HepG2 (cell line): ENCODE results near the gene ST6GALNAC3. TPM values are rescaled to one million over a fixed set of nuclear protein-coding genes. Genes with fewer than 3 reads are reported as not detected.

Experiments
- ATAC-seq: fragments of 200-7000 bp; cut with Tn5 transposase; 3 replicates; pipeline ENCODE4 v1.9.1; 2020; ENCODE audit warnings: mild to moderate bottlenecking, moderate library complexity
- BruUV-seq: library from RNA; stranded (reverse); fragments of 400-500 nt; replicated peaks from 2 replicates; lab custom pipeline; 2021; lab: Mats Ljungman, UMichigan
- CTCF ChIA-PET: fragments of 300-600 bp; formaldehyde crosslinking; extraction: SDS; loops from one replicate; lab custom pipeline; 2021; ENCODE audit warnings: low total read pairs, inconsistent platforms, low intra/inter-chr PET ratio; lab: Yijun Ruan, JAX
- POLR2A ChIA-PET: fragments of 350-600 bp; sonication (Branson Sonifier 250); formaldehyde crosslinking; loops from one replicate; lab custom pipeline; 2020; ENCODE audit warnings: antibody characterized with exemption, inconsistent platforms; lab: Yijun Ruan, JAX
- DNase-seq: peaks from one replicate; pipeline ENCODE4 v3.0.0-alpha.2; 2015; ENCODE audit warnings: low spot score
- FAIRE-seq: peaks from 3 replicates; lab custom pipeline; 2011; peaks lifted over from hg19 to GRCh38; lab: Jason Lieb, UNC
- H2AFZ ChIP-seq: one replicate; pipeline ENCODE4 v1.6.1; 2011; ENCODE audit warnings: low read length, inconsistent platforms
- H3K27ac ChIP-seq: fragments of 300-600 bp; 3 replicates; pipeline ENCODE4 v1.8.0; 2011; ENCODE audit warnings: mixed run types, mild to moderate bottlenecking, mixed read lengths, low read length, inconsistent platforms; ENCODE audit not compliant: insufficient read depth; ENCODE audit errors: extremely low read length
- H3K27me3 ChIP-seq, 2 experiments: fragments of 200-600 bp in 1 of 2; 2 replicates in 1 of 2; 3 replicates in 1 of 2; pipeline versions ENCODE4 v1.6.0 to v1.8.0; 2011; ENCODE audit warnings: low read length in 2 of 2, mild to moderate bottlenecking in 2 of 2, moderate library complexity in 2 of 2, inconsistent platforms in 1 of 2; ENCODE audit not compliant: insufficient read depth in 2 of 2, control insufficient read depth in 1 of 2
- H3K36me3 ChIP-seq, 2 experiments: fragments of 200-600 bp in 1 of 2; replicated peaks in 1 of 2; 2 replicates in 1 of 2; 3 replicates in 1 of 2; pipeline versions ENCODE4 v1.5.1 to v1.8.0; 2011; ENCODE audit warnings: low read length in 2 of 2, inconsistent platforms in 1 of 2; ENCODE audit not compliant: insufficient read depth in 2 of 2, control insufficient read depth in 1 of 2
- H3K4me1 ChIP-seq: 2 replicates; pipeline ENCODE4 v1.5.1; 2012; ENCODE audit warnings: low read length, inconsistent platforms; ENCODE audit not compliant: insufficient read depth
- H3K4me2 ChIP-seq: 2 replicates; pipeline ENCODE4 v1.6.0; 2011; ENCODE audit warnings: low read depth, low read length, inconsistent platforms
- H3K4me3 ChIP-seq, 3 experiments: fragments of 200-600 bp in 1 of 3; sonication (generic), shearing (Covaris generic) in 1 of 3; replicated peaks in 1 of 3; 2 replicates each; pipeline ENCODE4 v1.5.1; 2011 to 2016; ENCODE audit warnings: low read length in 3 of 3, inconsistent platforms in 2 of 3, low read depth in 2 of 3, mild to moderate bottlenecking in 2 of 3, control low read depth in 1 of 3, mixed read lengths in 1 of 3; ENCODE audit not compliant: insufficient read depth in 1 of 3
- H3K79me2 ChIP-seq: one replicate; pipeline ENCODE4 v1.6.1; 2011; ENCODE audit warnings: low read length, inconsistent platforms; ENCODE audit not compliant: insufficient read depth
- H3K9ac ChIP-seq: 2 replicates; pipeline ENCODE4 v1.6.0; 2011; ENCODE audit warnings: mild to moderate bottlenecking, low read depth, low read length, inconsistent platforms; ENCODE audit not compliant: insufficient read depth
- H3K9me3 ChIP-seq: 2 replicates; pipeline ENCODE4 v1.5.1; 2012; ENCODE audit warnings: mild to moderate bottlenecking, low read length
- H4K20me1 ChIP-seq: 2 replicates; pipeline ENCODE4 v1.6.0; 2011; ENCODE audit warnings: inconsistent platforms, mild to moderate bottlenecking, low read length, moderate library complexity; ENCODE audit not compliant: insufficient read depth
- FOXC1 ChIP-seq: sonication (generic); formaldehyde crosslinking; IDR thresholded peaks from 2 replicates; pipeline ENCODE4 v1.8.0; 2022; ENCODE audit warnings: mild to moderate bottlenecking, missing genetic modification reagents, borderline replicate concordance
- JUND ChIP-seq: sonication (generic); formaldehyde crosslinking; IDR thresholded peaks from 2 replicates; pipeline ENCODE4 v1.8.0; 2022; ENCODE audit warnings: mild to moderate bottlenecking, missing genetic modification reagents
- KLF13 ChIP-seq: sonication (generic); formaldehyde crosslinking; IDR thresholded peaks from 2 replicates; pipeline ENCODE4 v1.4.0; 2020; ENCODE audit warnings: mild to moderate bottlenecking, missing genetic modification reagents
- LBX2 ChIP-seq: sonication (generic); formaldehyde crosslinking; IDR thresholded peaks from 2 replicates; pipeline ENCODE4 v1.5.0; 2020; ENCODE audit warnings: missing genetic modification reagents, mild to moderate bottlenecking, borderline replicate concordance
- RFX3 ChIP-seq: IDR thresholded peaks from 2 replicates; pipeline ENCODE4 v1.6.1; 2016; ENCODE audit warnings: missing biosample characterization, missing genetic modification reagents
- SIN3B ChIP-seq: fragments of 150-350 bp; IDR thresholded peaks from 2 replicates; pipeline ENCODE4 v1.6.1; 2014; ENCODE audit warnings: low read length
- ZBTB8A ChIP-seq: sonication (generic); formaldehyde crosslinking; IDR thresholded peaks from 2 replicates; pipeline ENCODE4 v1.4.0; 2020; ENCODE audit warnings: mild to moderate bottlenecking, low read depth, missing genetic modification reagents, borderline replicate concordance
- ZNF253 ChIP-seq: sonication (generic); formaldehyde crosslinking; IDR thresholded peaks from 2 replicates; pipeline ENCODE4 v1.8.0; 2022; ENCODE audit warnings: mild to moderate bottlenecking, missing genetic modification reagents, borderline replicate concordance
- ZNF343 ChIP-seq: sonication (generic); formaldehyde crosslinking; IDR thresholded peaks from 2 replicates; pipeline ENCODE4 v1.4.0; 2020; ENCODE audit warnings: mild to moderate bottlenecking, missing genetic modification reagents
- ZNF598 ChIP-seq: sonication (generic); formaldehyde crosslinking; IDR thresholded peaks from 2 replicates; pipeline ENCODE4 v1.5.1; 2020; ENCODE audit warnings: mild to moderate bottlenecking, missing genetic modification reagents, borderline replicate concordance
- ZNF672 ChIP-seq: sonication (generic); formaldehyde crosslinking; IDR thresholded peaks from 2 replicates; pipeline ENCODE4 v1.8.1; 2022; ENCODE audit warnings: missing genetic modification reagents
- ZNF703 ChIP-seq: sonication (generic); formaldehyde crosslinking; IDR thresholded peaks from 2 replicates; pipeline ENCODE4 v1.5.1; 2020; ENCODE audit warnings: missing genetic modification reagents, mild to moderate bottlenecking, moderate library complexity, borderline replicate concordance
- ZNF709 ChIP-seq: sonication (generic); formaldehyde crosslinking; IDR thresholded peaks from 2 replicates; pipeline ENCODE4 v1.5.0; 2020; ENCODE audit warnings: mild to moderate bottlenecking, missing genetic modification reagents
- ZNF768 ChIP-seq: sonication (generic); formaldehyde crosslinking; IDR thresholded peaks from 2 replicates; pipeline ENCODE4 v1.4.0; 2020; ENCODE audit warnings: missing genetic modification reagents
- ZUFSP ChIP-seq: sonication (generic); formaldehyde crosslinking; IDR thresholded peaks from 2 replicates; pipeline ENCODE4 v1.9.0; 2021; ENCODE audit warnings: missing genetic modification reagents, mild to moderate bottlenecking, borderline replicate concordance
- WGBS: methylation state at CpG from one replicate; pipeline ENCODE4 v1.1.6; 2017; ENCODE audit warnings: low lambda C conversion rate; 5-methylcytosine and 5-hydroxymethylcytosine counted together
- in situ Hi-C: cut with HindIII; loops from 2 replicates; pipeline ENCODE4 v1.10.0; 2017; ENCODE audit warnings: low pct_unique_long_range_greater_than_20kb; ENCODE audit not compliant: extremely low pct_ligation_motif_present
- intact Hi-C: fragments of 100-400 bp; cut with micrococcal nuclease; formaldehyde crosslinking; loops from one replicate; pipeline ENCODE4 v1.10.0; 2022; ENCODE audit not compliant: unreplicated experiment
- polyA plus RNA-seq, 8 experiments: library from polyadenylated mRNA; depleted of rRNA in 3 of 8; stranded (reverse) in 7 of 8; unstranded in 1 of 8; fragments of >200 nt; fragmentation: Illumina TruSeq in 4 of 8; extraction: Trizol in 4 of 8; gene quantifications; 2 replicates each; pipeline versions ENCODE4 v1.2.1 to v1.2.3, GENCODE V29; 2011 to 2016; ENCODE audit warnings: low read depth in 4 of 8, missing spikeins in 1 of 8, mixed read lengths in 1 of 8; ENCODE audit not compliant: insufficient read depth in 1 of 8
- total RNA-seq, 5 experiments: library from RNA; depleted of rRNA; stranded (reverse); fragments of >200 nt; fragmentation: Illumina TruSeq; extraction: Trizol; gene quantifications; 2 replicates each; pipeline ENCODE4 v1.2.3, GENCODE V29; 2016; ENCODE audit warnings: low read depth in 1 of 5
- TF ChIP-seq, protein P1 (sequence below): sonication (generic); formaldehyde crosslinking; IDR thresholded peaks from 2 replicates; pipeline ENCODE4 v1.5.0; 2020; ENCODE audit warnings: missing genetic modification reagents

The ST6GALNAC3 gene
- total and polyA plus RNA-seq, 2 of the 13 experiments (the other 11 are each of a cell fraction or from before 2014, with no cell fraction given): not detected

- Histone ChIP-seq H4K20me1 (no peaks in the 10 kb centered on the region), H3K9ac (no peak overlapping the region), H2AFZ (no peak overlapping the region), H3K4me3 (no peak overlapping the region), H3K27me3 (no peaks in the 10 kb centered on the region), H3K36me3 (no peaks in the 10 kb centered on the region), H3K27ac (no peak overlapping the region), H3K4me1 (no peaks in the 10 kb centered on the region), H3K79me2 (no peaks in the 10 kb centered on the region), H3K9me3 (peaks cover 61% of the 10 kb centered on the region), H3K4me2 (no peak overlapping the region)
- ATAC-seq (no peak), FAIRE-seq (no peak), DNase-seq (no peak)
- WGBS: 0% methylated on average over 3 of the region's 3 CpGs
- ChIA-PET POLR2A (no interaction called here), CTCF (no interaction called here)
- intact Hi-C loops: no loop called here
- no TSS peak for BruUV-seq
- in situ Hi-C loops: no loop called here
- TF ChIP-seq ZNF343 (CRISPR knock-in tag) (no peak), ZNF703 (CRISPR knock-in tag) (no peak), ZNF598 (CRISPR knock-in tag) (no peak), FOXC1 (CRISPR knock-in tag) (no peak), RFX3 (no peak), ZBTB8A (CRISPR knock-in tag) (no peak), ZNF768 (CRISPR knock-in tag) (no peak), ZNF709 (CRISPR knock-in tag) (no peak), ZNF253 (CRISPR knock-in tag) (no peak), JUND (CRISPR knock-in tag) (no peak), ZNF672 (CRISPR knock-in tag) (no peak), ZUFSP (CRISPR knock-in tag) (no peak), SIN3B (no peak), KLF13 (CRISPR knock-in tag) (no peak), LBX2 (no peak)
- TF ChIP-seq, protein P1, sequence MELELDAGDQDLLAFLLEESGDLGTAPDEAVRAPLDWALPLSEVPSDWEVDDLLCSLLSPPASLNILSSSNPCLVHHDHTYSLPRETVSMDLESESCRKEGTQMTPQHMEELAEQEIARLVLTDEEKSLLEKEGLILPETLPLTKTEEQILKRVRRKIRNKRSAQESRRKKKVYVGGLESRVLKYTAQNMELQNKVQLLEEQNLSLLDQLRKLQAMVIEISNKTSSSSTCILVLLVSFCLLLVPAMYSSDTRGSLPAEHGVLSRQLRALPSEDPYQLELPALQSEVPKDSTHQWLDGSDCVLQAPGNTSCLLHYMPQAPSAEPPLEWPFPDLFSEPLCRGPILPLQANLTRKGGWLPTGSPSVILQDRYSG (CRISPR knock-in tag): no peak
These were observed 368.7 kb downstream of the ST6GALNAC3 start for GRCh38 chr1:76443217-76443616.
